GM18508 (cell line): ENCODE measurements around the gene PRAMEF17.
"Not testable (repeated sequence)": the region's sequence is repeated elsewhere in the genome, so short reads cannot be mapped to it uniquely, and the experiment has no call there.

ENCODE experiments used
- ATAC-seq: cut with Tn5 transposase; IDR thresholded peaks from one replicate; pipeline ENCODE4 v1.9.1; 2021; ENCODE audit warnings: moderate number of reproducible peaks; ENCODE audit not compliant: insufficient read depth, unreplicated experiment

PRAMEF17 gene, protein sequence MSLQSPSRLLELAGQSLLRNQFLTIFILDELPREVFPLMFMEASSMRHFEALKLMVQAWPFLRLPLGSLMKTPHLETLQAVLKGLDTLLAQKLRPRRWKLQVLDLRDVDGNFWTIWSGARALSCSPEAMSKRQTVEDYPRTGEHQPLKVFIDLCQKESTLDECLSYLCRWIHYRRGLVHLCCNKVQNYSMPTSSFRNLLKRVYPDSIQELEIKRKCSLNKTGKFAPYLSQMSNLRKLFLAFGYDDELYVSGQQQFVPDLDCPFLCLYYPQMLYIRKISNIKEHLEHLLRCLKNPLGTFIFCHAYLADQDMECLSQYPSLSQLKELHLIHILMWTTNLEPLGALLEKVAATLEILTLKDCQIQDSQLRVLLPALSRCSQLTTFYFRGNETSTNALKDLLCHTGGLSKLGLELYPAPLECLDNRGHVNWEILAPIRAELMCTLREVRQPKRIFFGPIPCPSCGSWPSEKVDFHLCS

DNA sequence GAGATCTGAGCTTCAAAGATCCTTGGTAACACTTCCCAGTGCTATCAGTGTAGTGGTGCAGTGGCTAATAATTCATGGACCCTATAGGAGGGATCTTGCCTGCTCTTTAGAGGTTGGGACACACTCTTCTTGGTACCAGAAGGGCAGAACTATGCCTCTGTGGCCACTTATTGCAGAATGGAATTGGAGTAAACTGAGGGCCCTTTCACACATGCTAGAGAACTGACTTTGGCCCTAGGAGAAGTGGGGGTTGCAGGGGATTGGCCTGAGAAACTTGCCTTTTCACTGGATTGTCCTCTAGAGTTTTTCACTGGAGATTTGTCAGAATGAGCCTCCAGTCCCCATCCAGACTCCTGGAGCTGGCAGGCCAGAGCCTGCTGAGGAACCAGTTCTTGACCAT is at the start of gene PRAMEF17:
Gene PRAMEF17 (plus strand): TSS at position 301 of the 400 bp plus-strand sequence. CDS start 26 bp downstream, at position 327.
- not testable (repeated sequence) for ATAC-seq

DNA sequence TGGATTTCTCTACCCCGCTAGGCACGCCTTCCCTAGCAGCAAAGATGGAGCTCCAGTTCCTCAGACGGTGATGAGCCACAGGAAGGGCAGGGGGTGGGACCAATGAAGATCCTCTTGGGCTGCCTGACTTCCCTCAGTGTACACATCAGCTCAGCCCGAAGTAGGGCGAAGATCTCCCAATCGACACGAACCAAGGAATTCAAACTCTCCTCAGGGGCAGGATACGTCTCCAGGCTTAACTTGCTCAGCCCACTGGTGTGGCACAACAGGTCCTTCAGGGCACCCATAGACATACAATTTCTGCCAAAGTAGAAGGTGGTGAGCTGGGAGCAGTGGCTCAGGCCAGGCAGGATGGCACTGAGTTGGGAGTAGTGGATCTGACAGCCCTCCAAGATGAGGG is 46.9 kb upstream of the PRAMEF17 start:
- not testable (repeated sequence) for ATAC-seq

DNA sequence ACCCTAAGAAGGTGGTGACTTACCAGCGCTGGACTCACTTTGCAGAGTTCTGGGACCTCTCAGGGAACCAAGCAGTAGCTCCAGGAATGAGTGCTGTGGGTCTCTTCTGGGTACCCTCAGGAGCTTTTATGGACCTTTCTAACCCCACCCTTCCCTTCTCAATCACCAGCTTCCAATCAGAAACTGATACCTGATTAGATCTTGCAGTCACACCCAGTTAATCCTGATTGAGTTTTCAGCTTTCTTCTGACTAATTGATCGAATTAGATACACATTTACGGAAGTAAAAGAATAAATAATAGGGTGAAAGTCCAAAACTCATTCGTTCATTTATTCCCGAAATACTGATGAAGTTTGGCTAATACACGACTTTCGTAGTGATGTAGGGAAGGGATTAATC is 42.4 kb upstream of the PRAMEF17 start, which contains the start of gene PRAMEF14:
Gene PRAMEF14 (minus strand): TSS at position 101 of the 400 bp plus-strand sequence. CDS start 1,820 bp downstream, outside the sequence.
- ATAC-seq = not testable (repeated sequence)

DNA sequence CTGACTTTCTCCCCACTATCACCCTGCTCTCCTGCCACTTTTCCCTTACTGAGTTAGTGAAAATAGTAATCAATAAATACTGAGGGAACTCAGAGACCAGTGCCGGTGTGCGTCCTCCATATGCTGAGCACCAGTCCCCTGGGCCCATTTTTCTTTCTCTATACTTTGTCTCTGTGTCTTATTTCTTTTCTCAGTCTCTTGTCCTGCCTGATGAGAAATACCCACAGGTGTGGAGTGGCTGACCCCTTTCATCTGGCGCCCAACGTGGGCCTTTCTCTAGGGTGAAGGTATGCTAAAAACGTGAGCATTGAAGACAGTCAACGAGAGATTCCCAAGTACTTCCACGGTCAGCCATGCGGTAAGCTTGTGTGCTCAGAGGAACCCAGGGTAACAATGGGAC is 36.0 kb upstream of the PRAMEF17 start:
- not testable (repeated sequence) for ATAC-seq

DNA sequence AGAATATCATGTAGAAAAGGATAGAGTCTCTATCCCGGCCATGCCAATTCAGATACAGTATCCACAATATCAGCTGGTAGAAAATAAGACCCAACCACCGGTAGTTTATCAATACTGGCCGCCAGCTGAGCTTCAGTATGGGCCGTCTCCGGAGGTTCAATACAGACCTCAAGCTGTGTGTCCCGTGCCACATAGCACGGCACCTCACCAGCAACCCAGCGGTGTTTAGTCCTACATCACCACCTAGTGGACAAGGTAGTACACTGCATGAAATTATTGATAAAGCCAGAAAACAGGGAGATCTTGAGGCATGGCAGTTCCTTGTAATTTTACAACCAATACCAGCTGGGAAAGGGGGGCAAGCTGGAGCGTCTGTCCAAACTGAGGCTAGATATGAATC is 35.0 kb upstream of the PRAMEF17 start:
- ATAC-seq = not testable (repeated sequence)

DNA sequence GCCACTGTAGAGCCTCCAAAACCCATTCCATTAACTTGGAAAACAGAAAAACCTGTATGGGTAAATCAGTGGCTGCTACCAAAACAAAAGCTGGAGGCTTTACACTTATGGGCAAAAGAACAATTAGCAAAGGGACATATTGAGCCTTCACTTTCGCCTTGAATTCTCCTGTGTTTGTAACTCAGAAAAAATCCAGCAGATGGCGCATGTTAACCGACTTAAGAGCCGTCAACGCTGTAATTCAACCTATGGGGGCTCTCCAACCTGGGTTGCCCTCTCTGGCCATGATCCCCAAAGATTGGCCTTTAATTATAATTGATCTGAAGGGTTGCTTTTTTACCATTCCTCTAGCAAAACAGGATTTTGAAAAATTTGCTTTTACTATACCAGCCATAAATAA is 32.7 kb upstream of the PRAMEF17 start:
- ATAC-seq = not testable (repeated sequence)

DNA sequence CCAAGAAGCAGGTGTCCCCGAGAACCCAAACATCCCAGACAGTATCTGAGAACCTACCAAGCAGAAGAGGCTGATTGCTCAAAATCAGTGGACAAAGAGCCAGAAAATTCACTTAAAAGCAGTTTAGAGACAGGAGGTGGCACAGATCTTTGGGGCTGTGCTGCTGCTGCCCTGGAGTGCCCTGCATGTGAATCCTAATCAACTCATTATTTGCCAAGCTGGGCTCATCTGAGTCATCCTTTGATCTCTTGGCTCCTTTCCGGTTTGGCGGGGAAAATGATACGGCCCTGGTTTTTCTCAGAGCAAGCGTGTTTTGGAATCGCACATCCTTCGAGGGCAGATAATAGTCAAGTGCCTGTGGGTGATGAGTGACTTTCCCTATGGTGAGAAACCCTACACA is 27.1 kb upstream of the PRAMEF17 start:
- not testable (repeated sequence) for ATAC-seq

DNA sequence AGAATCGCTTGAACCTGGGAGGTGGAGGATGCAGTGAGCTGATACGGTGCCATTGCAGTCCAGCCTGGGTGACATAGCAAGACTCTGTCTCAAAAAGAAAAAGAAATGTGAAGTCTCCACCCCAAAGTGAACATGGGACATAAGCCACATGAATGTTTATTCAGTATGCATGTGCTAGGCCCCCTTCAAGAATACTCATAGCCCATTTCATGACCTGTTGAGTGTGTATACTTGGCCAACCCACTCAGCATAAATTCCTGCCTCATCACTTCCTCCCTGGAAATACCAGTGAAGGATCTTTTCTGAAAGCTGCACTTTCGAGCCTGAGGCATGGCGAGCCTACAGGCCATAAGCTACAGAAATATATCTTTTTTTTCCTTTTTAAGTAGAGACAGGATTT is 24.5 kb upstream of the PRAMEF17 start:
- ATAC-seq = not testable (repeated sequence)

DNA sequence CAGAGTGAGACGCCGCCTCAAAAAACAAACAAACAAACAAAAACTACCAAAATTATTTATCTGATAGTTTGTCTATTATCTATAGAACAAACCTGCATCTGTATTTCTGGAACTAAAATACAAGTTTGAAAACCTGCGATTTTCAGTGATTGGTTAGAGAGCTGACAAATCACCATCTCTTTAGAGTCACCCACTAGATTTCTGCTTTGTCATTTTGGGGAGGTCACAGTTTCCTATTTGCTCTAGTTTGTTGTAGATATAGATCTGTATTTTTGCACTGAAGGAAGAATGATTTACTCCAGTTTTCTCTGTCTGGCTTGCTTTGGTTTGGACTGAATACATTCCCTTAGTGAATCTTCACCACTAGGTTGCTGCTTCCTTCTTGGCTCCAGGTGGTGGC is 22.9 kb upstream of the PRAMEF17 start:
- not testable (repeated sequence) for ATAC-seq

DNA sequence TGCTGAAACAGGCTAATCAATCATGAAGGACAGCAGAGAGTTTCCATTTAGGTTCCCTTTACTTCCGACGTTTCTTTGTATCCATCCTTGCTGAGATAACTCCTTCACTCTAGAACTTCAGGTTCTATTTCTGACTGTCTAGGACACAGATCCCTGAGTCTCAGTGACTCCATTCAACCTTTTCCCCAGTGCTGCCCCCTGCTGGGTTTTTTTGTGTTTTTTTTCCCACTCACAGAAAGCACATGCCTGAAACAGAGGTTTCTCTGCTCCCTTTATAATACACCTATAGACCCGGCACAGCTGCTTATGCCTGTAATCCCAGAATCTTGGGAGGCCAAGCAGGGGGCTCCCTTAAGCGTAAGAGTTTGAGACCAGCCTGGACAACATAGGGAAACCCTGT is 20.9 kb upstream of the PRAMEF17 start:
- not testable (repeated sequence) for ATAC-seq

DNA sequence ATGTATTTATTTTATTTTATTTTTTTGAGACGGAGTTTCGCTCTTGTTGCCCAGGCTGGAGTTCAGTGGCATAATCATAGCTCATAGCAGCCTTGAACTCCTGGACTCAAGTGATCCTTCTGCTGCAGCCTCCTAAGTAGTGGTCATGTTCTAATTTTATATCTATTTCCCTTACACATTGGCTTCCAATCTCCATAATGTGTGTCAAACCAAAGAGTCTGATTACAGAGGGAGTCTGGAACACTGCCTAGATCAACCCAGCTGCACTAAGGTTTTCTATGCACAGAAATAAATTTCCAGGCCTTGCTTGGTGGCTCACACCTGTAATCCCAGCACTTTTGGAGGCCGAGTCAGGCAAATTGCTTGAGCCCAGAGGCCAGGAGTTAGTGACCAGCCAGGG is 10.4 kb upstream of the PRAMEF17 start:
- not testable (repeated sequence) for ATAC-seq

DNA sequence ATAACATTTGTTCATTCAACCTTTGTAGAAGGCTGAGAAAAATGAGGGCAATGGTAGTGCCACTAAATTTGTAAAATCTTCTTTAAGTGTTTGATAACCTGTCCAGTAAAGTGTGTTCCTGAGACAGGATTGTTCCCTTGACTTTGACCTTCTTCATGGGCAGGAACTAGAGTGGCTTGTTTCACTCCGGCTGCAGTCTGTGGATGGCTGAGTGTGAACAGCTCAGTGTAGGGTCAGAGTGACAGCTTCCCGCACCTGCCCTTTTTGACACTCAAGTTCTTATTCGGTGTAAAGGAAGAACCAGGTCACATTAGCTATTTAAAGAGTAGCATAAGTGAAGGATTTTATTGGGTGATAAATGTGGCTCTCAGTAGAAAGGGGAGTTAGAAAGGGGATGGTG is 9.1 kb upstream of the PRAMEF17 start:
- not testable (repeated sequence) for ATAC-seq

DNA sequence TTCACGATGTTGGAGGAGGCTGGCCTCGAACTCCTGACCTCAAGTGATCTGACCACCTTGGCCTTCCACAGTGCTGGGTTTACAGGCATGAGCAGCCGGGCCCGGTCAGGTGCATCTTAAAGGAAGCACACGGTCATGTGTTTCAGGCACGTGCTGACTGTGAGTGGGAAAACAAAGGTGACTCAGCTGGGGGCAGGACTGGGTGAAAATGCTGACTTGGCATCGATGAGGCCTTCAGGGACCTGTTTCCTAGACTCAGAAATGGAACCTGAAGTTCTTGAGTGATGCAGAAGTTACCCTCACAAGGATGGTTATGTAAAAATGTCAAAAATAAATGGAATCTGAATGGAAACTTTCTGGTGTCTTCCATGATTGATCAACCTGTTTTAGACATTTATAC is 3.6 kb downstream of the PRAMEF17 start:
- not testable (repeated sequence) for ATAC-seq

DNA sequence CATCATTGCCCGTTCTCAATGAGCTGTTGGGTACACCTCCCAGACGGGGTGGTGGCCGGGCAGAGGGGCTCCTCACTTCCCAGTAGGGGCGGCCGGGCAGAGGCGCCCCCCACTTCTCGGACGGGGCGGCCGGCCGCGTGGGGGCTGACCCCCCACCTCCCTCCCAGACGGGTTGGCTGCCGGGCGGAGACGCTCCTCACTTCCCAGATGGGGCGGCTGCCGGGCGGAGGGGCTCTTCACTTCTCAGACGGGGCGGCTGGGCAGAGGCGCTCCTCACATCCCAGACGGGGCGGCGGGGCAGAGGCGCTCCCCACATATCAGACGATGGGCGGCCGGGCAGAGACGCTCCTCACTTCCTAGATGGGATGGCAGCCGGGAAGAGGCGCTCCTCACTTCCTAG is 5.3 kb downstream of the PRAMEF17 start:
- not testable (repeated sequence) for ATAC-seq

DNA sequence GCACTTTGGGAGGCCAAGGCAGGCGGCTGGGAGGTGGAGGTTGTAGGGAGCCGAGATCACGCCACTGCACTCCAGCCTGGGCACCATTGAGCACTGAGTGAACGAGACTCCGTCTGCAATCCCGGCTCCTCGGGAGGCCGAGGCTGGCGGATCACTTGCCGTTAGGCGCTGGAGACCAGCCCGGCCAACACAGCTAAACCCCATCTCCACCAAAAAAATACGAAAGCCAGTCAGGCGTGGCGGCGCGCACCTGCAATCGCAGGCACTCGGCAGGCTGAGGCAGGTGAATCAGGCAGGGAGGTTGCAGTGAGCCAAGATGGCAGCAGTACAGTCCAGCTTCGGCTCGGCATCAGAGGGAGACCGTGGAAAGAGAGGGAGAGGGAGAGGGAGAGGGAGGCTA is 5.9 kb downstream of the PRAMEF17 start:
- ATAC-seq = not testable (repeated sequence)

DNA sequence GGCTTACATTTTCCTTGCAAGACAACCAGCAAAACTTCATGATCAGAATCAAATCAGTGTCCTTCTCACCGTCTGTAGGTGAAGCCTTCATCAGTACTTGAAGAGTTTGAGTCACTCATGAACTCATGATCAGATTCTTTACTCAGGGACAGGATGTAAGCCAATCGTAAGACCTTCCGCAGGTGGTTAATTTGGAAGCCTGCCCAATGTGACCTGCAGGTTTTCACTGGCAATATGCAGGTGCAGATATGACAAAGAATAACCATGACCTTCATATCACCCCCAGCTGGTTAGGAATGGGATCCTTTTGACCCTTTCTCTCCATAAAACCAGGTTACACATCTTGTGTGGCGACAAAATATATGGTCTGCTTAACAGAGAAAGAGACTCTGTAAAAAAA is 18.4 kb downstream of the PRAMEF17 start:
- no peak for ATAC-seq

DNA sequence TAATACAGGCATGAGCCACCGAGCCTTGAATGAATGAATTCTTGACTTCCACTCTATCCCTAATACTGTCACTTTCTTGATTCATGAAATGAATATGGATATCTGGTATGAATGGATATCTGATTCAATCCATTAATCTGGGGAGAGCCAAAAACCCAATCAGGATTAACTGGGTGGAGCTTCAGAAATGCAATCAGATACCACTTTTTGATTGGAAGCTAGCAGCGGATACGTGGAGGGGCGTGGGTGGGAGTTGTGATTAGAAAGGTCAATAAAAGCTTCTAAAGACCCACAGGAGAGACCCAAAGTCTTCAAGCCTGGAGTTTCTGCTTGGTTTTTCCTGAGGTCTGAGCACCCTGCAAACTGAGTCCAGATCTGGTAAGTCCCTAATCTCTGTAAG is 20.7 kb downstream of the PRAMEF17 start, which contains the start of gene PRAMEF20:
Gene PRAMEF20 (plus strand): TSS at position 301 of the 400 bp plus-strand sequence. CDS start 5,905 bp downstream, outside the sequence.
- ATAC-seq = not testable (repeated sequence)

DNA sequence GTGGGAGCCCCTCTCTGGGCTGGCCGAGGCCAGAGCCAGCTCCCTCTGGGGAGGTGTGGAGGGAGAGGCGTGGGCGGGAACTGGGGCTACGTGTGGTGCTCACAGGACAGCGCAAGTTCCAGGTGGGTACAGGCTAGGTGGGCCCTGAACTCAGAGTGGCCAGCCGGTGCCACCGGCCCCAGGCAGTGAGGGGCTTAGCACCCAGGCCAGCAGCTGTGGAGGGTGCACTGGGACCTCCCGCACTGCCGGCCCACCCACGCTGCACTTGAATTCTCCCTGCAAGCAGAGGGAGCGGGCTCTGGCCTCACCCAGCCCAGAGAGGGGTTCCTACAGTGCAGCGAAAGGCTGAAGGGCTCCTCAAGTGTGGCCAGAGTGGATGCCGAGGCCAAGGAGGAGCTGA is 41.1 kb downstream of the PRAMEF17 start:
- ATAC-seq = no peak

DNA sequence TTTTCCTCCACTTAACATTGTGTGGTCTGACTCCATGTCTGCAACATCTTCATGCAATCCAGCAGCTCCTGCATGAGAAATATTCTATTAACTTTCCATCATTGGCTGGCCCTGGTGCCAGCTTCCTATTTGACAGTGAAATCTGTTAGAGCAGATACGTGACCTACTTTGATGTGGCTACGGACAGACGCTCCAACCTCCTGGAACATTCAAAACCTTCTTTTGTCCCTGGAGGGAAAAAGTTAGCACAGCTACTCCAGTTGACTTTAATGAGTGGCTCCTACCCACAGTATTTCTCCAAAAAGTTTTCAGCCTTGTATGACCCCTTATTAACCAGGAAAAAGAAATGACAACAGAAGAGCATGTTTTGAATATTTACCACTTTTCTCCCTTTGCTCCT is 42.8 kb downstream of the PRAMEF17 start:
- ATAC-seq = no peak

DNA sequence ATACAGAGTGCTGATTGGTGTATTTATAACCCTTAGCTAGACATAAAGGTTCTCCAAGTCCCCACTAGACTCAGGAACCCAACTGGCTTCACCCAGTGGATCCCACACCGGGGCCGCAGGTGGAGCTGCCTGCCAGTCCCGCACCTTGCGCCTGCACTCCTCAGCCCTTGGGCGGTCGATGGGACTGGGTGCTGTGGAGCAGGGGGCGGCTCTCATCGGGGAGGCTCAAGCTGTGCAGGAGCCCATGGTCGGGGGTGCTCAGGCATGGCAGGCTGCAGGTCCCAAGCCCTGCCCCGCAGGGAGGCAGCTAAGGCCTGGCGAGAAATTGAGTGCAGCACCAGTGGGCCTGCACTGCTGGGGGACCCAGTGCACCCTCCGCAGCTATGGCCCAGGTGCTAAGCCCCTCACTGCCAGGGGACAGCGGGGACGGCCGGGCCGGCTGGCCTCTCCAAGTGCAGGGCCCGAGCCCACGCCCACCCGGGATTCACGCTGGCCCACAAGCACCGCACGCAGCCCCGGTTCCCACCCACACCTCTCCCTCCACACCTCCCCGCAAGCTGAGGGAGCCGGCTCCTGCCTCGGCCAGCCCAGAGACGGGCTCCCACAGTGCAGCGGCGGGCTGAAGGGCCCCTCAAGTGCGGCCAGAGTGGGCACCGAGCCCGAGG is 44.4 kb downstream of the PRAMEF17 start:
- not testable (repeated sequence) for ATAC-seq

DNA sequence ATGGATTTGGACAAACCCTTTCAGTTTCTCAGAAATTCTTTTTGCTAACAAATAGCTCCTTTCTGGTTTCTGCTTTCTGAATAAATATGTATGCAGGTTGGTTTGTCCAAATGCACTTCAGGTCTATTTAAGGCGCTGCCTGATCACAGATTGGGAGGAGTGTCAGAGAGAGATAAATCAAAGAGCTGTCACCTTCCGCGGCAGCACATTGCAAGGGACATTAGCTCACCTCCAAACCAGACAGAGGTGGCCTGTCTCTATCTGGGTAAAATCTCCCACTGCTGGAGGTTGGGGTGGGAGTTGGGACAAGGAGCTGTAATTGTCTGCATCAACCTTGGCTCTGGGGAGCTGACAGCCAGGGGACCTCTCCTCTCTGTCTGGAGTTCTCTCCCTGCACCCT is 46.0 kb downstream of the PRAMEF17 start:
- ATAC-seq = no peak
